Activated T-cell treated with anti-CD3 and anti-CD28 coated beads, Interleukin-2, amount 50 U/mL, for 4 hours (primary cell): ENCODE results near the gene AKAP6. TPM values are rescaled to one million over a fixed set of nuclear protein-coding genes. Genes with fewer than 3 reads are reported as not detected.

Source experiments
- ATAC-seq, 2 donors: fragments of 200-7000 bp; cut with Tn5 transposase; one replicate each; pipeline ENCODE4 v1.10.0; 2021
- DNase-seq: peaks from one replicate; pipeline ENCODE4 v3.0.0-alpha.2; 2020
- H3K27me3 Mint-ChIP-seq: one replicate; pipeline ENCODE4 v1.8.0; 2021; ENCODE audit warnings: low read depth, mixed read lengths
- H3K36me3 Mint-ChIP-seq: one replicate; pipeline ENCODE4 v1.8.0; 2022; ENCODE audit warnings: mixed read lengths; ENCODE audit not compliant: insufficient read depth
- H3K4me1 Mint-ChIP-seq: one replicate; pipeline ENCODE4 v1.8.0; 2021; ENCODE audit warnings: low read depth, mixed read lengths
- H3K4me3 Mint-ChIP-seq: one replicate; pipeline ENCODE4 v1.8.0; 2021; ENCODE audit warnings: mild to moderate bottlenecking, moderate library complexity, mixed read lengths
- H3K9me3 Mint-ChIP-seq: one replicate; pipeline ENCODE4 v1.8.0; 2021; ENCODE audit warnings: mixed read lengths
- total RNA-seq, 3 donors: library from RNA; stranded (reverse); gene quantifications; one replicate each; pipeline ENCODE4 v1.2.1, GENCODE V29; 2021

The AKAP6 gene
- total RNA-seq, 3 donors from 2014 or later = 0.76 to 1.7 (median 1.3) TPM

- no peak for ATAC-seq
- no peaks in the 10 kb centered on the region for H3K4me1 Mint-ChIP-seq
- peaks cover 3% of the 10 kb centered on the region for H3K27me3 Mint-ChIP-seq
- no peak for DNase-seq
- H3K9me3 Mint-ChIP-seq = no peaks in the 10 kb centered on the region
- H3K36me3 Mint-ChIP-seq = no peaks in the 10 kb centered on the region
- H3K4me3 Mint-ChIP-seq = no peak overlapping the region
Measured at GRCh38 chr14:32536175-32536574, 207.1 kb downstream of the AKAP6 start.

DNA sequence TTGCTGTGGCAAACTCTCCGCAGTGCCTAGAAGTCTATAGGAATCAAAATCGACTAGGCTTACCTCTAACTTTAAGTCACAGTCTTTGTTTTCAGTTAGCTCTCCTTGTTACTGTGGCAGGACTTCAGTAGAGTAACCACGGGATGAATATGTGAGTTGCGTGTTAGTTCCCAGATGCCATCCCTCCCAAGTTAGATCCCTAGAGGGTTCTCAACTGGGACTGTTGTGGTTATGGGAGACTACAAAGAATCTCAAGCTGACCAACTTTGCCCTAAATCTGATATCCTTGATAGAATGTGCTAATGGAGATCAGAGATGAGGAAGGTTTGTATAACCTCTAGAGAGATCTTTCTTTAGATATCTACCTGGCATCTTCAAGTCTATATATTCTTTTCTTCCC lies 208.1 kb downstream of the AKAP6 start:
- no peaks in the 10 kb centered on the region for H3K36me3 Mint-ChIP-seq
- no peak overlapping the region for H3K4me3 Mint-ChIP-seq
- H3K27me3 Mint-ChIP-seq = peaks cover 3% of the 10 kb centered on the region
- H3K9me3 Mint-ChIP-seq = no peaks in the 10 kb centered on the region
- H3K4me1 Mint-ChIP-seq = no peaks in the 10 kb centered on the region
- ATAC-seq = no peak
- no peak for DNase-seq

DNA sequence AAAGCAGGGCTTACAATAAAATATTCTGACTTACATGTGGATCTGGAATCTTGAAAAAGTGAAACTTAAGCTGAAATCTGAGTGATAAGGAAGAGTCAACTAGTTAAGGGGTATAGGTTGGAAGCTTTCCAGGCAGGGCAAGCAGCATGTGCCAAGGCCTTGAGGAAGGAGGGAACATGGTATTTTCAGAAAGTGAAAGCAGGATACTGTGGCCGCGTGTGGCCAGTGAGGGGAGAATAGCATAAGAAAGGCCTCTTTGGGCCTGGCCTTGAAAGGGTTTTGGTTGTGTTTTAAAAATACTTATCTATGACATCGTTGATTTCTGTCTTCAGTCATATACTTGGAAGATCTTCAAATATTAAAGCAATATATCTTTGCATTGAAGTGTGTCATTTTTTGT lies 213.4 kb downstream of the AKAP6 start:
- Mint-ChIP-seq H3K4me3 (no peak overlapping the region), H3K36me3 (no peaks in the 10 kb centered on the region), H3K4me1 (no peaks in the 10 kb centered on the region), H3K9me3 (no peaks in the 10 kb centered on the region), H3K27me3 (no peaks in the 10 kb centered on the region)
- ATAC-seq (no peak), DNase-seq (no peak)

DNA sequence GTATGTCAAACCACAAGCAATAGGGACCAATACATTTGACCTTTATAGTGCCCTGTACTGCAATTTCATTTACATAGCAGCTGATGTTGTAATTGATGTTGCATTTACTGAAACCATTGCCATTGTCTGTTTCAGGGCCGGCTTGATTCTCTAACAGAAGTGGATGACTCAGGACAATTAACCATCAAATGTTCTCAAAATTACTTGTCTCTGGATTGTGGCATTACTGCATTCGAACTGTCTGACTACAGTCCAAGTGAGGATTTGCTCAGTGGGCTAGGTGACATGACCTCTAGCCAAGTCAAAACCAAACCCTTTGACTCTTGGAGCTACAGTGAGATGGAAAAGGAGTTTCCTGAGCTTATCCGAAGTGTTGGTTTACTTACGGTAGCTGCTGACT lies 216.0 kb downstream of the AKAP6 start:
- ATAC-seq (no peak), DNase-seq (no peak)
- no peak overlapping the region for H3K4me3 Mint-ChIP-seq
- no peaks in the 10 kb centered on the region for H3K4me1 Mint-ChIP-seq
- no peaks in the 10 kb centered on the region for H3K36me3 Mint-ChIP-seq
- no peaks in the 10 kb centered on the region for H3K9me3 Mint-ChIP-seq
- H3K27me3 Mint-ChIP-seq = no peaks in the 10 kb centered on the region

GRCh38 chr14:32545506-32546210 lies 216.6 kb downstream of the AKAP6 start:
- no peak overlapping the region for H3K4me3 Mint-ChIP-seq
- DNase-seq = no peak
- H3K36me3 Mint-ChIP-seq = no peaks in the 10 kb centered on the region
- H3K4me1 Mint-ChIP-seq = no peaks in the 10 kb centered on the region
- H3K27me3 Mint-ChIP-seq = no peaks in the 10 kb centered on the region
- no peaks in the 10 kb centered on the region for H3K9me3 Mint-ChIP-seq
- ATAC-seq = no peak

DNA sequence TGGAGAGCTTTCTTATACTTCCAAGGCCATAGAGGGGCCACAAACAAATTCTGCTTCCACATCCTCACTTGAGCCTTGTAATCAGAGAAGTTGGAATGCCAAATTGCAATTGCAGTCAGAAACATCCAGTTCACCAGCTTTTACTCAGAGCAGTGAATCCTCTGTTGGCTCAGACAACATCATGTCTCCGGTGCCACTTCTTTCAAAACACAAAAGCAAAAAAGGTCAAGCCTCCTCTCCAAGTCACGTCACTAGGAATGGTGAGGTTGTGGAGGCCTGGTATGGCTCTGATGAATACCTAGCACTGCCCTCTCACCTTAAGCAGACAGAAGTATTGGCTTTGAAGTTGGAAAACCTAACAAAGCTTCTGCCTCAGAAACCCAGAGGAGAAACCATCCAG lies 217.1 kb downstream of the AKAP6 start:
- Mint-ChIP-seq H3K4me1 (no peaks in the 10 kb centered on the region), H3K27me3 (no peaks in the 10 kb centered on the region), H3K36me3 (no peaks in the 10 kb centered on the region), H3K9me3 (no peaks in the 10 kb centered on the region), H3K4me3 (no peak overlapping the region)
- ATAC-seq (no peak), DNase-seq (no peak)

DNA sequence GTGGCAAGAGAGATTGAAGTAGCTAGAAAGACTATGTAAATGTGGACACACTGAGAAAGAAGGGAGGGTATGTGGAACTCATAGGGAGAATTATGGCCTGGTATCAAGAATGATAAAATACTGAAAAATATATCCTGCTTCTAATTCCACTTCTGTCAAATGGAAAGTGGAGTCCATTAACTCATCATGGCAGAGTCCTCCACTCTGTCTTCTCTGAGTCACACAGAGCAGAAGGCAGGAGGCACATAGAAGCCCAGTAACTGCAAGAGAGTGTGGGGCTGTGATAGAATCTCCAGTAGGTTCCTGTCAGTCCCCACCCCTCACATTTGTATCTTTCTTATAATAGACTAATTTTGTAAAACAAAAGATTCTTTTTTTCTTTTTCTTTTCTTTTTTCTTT lies 223.7 kb downstream of the AKAP6 start:
- no peaks in the 10 kb centered on the region for H3K27me3 Mint-ChIP-seq
- ATAC-seq (no peak), DNase-seq (no peak)
- H3K9me3 Mint-ChIP-seq = no peaks in the 10 kb centered on the region
- no peaks in the 10 kb centered on the region for H3K4me1 Mint-ChIP-seq
- no peaks in the 10 kb centered on the region for H3K36me3 Mint-ChIP-seq
- no peak overlapping the region for H3K4me3 Mint-ChIP-seq

GRCh38 chr14:32559048-32559447 lies 229.9 kb downstream of the AKAP6 start:
- H3K27me3 Mint-ChIP-seq = no peaks in the 10 kb centered on the region
- no peaks in the 10 kb centered on the region for H3K9me3 Mint-ChIP-seq
- no peak for ATAC-seq
- no peaks in the 10 kb centered on the region for H3K4me1 Mint-ChIP-seq
- no peaks in the 10 kb centered on the region for H3K36me3 Mint-ChIP-seq
- H3K4me3 Mint-ChIP-seq = no peak overlapping the region
- DNase-seq = no peak

DNA sequence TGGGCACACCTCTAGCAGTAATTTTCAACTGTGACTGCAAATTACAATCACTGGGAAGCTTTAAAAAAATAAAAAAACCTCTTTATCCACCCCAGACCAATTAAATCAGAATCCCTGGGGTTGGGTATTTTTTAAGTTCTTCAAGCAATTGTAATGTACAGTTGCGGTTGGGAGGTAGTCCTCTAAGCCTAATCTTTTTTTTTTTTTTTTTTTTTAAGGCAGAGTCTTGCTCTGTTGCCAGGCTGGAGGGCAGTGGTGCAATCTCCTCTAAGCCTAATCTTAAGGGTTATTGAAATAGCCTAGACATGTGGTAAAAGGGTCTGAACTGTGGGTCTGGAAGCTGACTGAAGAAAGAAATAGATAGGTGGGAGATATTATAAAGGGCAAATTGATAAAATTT lies 230.5 kb downstream of the AKAP6 start:
- Mint-ChIP-seq H3K36me3 (no peaks in the 10 kb centered on the region), H3K9me3 (no peaks in the 10 kb centered on the region)
- ATAC-seq = no peak

DNA sequence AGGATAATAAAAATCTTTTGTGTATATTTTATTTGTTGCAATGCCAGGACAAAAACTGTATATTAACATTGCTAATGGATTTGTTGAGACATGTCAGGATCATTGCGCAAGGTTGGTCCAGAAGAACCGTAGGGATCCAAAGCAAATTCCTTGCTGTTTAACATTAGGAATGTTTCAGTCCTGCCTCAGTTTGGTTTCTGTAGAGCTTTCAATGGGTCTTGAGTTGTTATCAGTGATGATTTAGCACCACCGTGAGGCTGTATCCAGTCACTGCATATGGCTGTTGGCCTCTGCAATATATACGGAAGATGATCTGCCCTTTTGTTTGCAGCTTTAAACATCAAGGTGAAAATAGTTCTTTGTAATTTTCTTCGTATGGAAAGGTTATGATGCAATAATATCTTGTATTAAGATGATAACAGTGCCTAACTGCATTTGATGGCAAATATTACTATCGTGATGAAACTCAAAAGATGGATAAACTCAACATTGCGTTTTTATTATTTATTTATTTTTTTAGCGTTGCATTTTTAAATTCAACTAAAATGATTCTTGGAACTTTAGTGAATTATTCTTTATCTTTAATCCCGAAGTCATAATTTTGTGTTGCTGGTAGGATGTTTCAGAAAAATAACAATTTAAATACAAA lies 231.2 kb downstream of the AKAP6 start:
- Mint-ChIP-seq H3K4me1 (peaks cover 11% of the 10 kb centered on the region), H3K27me3 (no peaks in the 10 kb centered on the region), H3K4me3 (no peak overlapping the region), H3K9me3 (no peaks in the 10 kb centered on the region), H3K36me3 (no peaks in the 10 kb centered on the region)
- no peak for DNase-seq
- peak in 1 of 2 donors; percentile 50 for ATAC-seq

More for the DNA sequence above, 230.5 kb downstream of the AKAP6 start:
- peaks cover 4% of the 10 kb centered on the region for H3K4me1 Mint-ChIP-seq
- no peak for DNase-seq
- H3K4me3 Mint-ChIP-seq = no peak overlapping the region
- H3K27me3 Mint-ChIP-seq = no peaks in the 10 kb centered on the region

DNA sequence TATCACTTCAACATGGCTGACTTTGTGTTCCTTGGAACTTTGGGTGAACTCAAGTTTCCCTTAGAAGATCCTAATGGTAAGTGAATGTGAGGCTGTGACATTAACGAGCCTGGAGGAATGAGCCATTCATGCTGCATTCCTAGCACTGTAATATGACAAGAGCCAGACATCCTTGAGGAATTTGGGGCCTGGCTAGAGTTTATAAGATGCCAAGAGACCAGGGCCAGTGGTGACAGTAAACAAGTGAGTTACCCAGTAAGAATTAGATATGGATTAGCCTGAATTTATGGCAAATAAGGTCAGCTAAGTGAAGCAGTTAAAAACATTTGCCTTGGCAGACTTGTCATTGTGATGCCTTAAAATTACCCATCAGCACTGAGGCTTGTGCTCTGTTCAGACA lies 232.4 kb downstream of the AKAP6 start:
- H3K27me3 Mint-ChIP-seq = no peaks in the 10 kb centered on the region
- no peaks in the 10 kb centered on the region for H3K9me3 Mint-ChIP-seq
- no peak for DNase-seq
- no peak overlapping the region for H3K4me3 Mint-ChIP-seq
- H3K4me1 Mint-ChIP-seq = peaks cover 14% of the 10 kb centered on the region
- no peaks in the 10 kb centered on the region for H3K36me3 Mint-ChIP-seq
- no peak for ATAC-seq

- Mint-ChIP-seq H3K36me3 (no peaks in the 10 kb centered on the region), H3K4me1 (peaks cover 14% of the 10 kb centered on the region), H3K4me3 (no peak overlapping the region), H3K27me3 (no peaks in the 10 kb centered on the region), H3K9me3 (no peaks in the 10 kb centered on the region)
- DNase-seq (no peak), ATAC-seq (no peak)
Measured at GRCh38 chr14:32564596-32564995, 235.5 kb downstream of the AKAP6 start.

DNA sequence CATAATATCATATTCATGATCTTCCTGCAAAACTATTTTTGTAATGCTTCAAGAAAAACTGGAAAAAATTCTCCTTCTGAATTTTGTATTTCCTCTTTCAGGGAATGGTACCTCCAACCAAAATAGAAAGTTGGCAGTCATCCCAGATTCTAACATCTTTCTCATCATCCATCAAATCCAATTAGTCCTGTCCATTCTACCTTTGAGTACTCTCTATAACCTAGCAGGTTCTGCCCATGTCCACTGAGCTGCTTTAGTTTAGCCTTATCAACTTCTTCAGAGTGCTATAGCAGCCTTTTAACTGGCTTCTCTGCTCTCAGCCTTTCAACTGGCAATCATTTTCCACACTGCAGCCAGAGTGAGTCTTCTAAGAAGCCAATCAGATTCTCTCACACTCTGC lies 236.2 kb downstream of the AKAP6 start:
- H3K36me3 Mint-ChIP-seq = no peaks in the 10 kb centered on the region
- H3K4me3 Mint-ChIP-seq = no peak overlapping the region
- H3K27me3 Mint-ChIP-seq = no peaks in the 10 kb centered on the region
- ATAC-seq = no peak
- no peak for DNase-seq
- no peaks in the 10 kb centered on the region for H3K9me3 Mint-ChIP-seq
- peaks cover 14% of the 10 kb centered on the region for H3K4me1 Mint-ChIP-seq

GRCh38 chr14:32567543-32568384 lies 238.7 kb downstream of the AKAP6 start:
- H3K4me1 Mint-ChIP-seq = peaks cover 14% of the 10 kb centered on the region
- H3K36me3 Mint-ChIP-seq = no peaks in the 10 kb centered on the region
- DNase-seq (no peak), ATAC-seq (no peak)
- no peaks in the 10 kb centered on the region for H3K27me3 Mint-ChIP-seq
- no peak overlapping the region for H3K4me3 Mint-ChIP-seq
- H3K9me3 Mint-ChIP-seq = no peaks in the 10 kb centered on the region

DNA sequence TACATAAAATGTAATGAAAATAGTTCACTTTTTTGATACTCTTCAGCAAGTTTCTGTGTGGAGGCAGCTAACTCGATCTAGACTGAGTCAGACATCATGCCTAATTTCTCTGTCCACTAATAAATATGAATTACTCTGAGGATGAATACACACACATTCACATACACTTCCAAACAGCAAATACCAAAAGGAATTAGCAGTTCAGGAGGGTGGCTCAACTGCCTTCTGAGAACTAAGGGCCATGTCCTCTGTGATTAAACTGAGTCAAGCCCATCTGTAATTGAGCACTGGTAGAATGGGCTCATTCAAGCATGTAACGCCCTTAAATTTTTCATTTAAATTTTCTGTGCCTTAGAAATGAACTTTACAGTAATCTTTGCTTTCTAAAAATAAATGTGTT lies 242.5 kb downstream of the AKAP6 start:
- no peaks in the 10 kb centered on the region for H3K36me3 Mint-ChIP-seq
- DNase-seq = no peak
- no peak overlapping the region for H3K4me3 Mint-ChIP-seq
- no peaks in the 10 kb centered on the region for H3K4me1 Mint-ChIP-seq
- no peak for ATAC-seq
- no peaks in the 10 kb centered on the region for H3K9me3 Mint-ChIP-seq
- H3K27me3 Mint-ChIP-seq = no peaks in the 10 kb centered on the region
